Left ventricle myocardium superior (tissue), 1 donor: Measurements from ENCODE around the gene SMIM34. TPM values are rescaled to one million over a fixed set of nuclear protein-coding genes. Genes with fewer than 3 reads are reported as not detected.
"Not testable (repeated sequence)": the region's sequence is repeated elsewhere in the genome, so short reads cannot be mapped to it uniquely, and the experiment has no call there.

Experiments
- ATAC-seq: fragments of 200-7000 bp; cut with Tn5 transposase; one replicate; pipeline ENCODE4 v1.9.1; 2020; ENCODE audit warnings: mild to moderate bottlenecking, moderate library complexity
- DNase-seq: peaks from one replicate; pipeline ENCODE4 v3.0.0-alpha.2; 2020
- intact Hi-C: fragments of 100-400 bp; cut with micrococcal nuclease; formaldehyde crosslinking; loops from one replicate; pipeline ENCODE4 v1.11.0; 2022
- long read RNA-seq: library from polyadenylated mRNA; unstranded; transcript quantifications from one replicate; pipeline ENCODE4 v2.0.0, GENCODE V29; 2021
- total RNA-seq: library from RNA; stranded (reverse); fragmentation: NEBNext Ultra II Directional; extraction: Animal tissue kit (Norgen Biotek cat#: 25700); gene quantifications from one replicate; pipeline ENCODE4 v1.2.1, GENCODE V29; 2021
- donor health status: DM: no; HTN: yes; CAD: no; lungs with severe emphysema.

SMIM34 gene, protein sequence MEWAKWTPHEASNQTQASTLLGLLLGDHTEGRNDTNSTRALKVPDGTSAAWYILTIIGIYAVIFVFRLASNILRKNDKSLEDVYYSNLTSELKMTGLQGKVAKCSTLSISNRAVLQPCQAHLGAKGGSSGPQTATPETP
- not detected for total RNA-seq
- long read RNA-seq: 0 reads

DNA sequence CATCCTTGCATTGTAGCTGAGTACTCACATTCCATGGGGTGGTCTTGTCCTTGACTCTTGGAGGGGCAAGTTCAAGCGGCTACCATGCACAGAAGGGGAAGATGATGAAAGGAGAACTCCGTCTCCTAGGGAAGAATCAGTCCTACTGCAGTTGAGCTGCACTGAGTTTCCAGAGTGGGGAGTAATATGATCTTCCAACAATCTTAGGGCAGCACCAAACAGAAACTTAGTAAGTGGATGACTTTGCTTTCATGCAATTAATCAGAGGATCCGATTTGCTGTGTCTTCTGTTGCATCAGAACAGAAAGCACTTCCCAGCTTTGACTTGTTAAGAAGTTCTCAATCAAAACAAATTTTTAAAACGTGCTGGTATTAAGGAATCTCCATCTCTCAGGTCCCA, at the start of gene SMIM34:
TSS of gene SMIM34 (minus strand) at position 147 of the 400 bp plus-strand sequence. CDS start at position 35, 112 bp downstream.
- intact Hi-C loops, DNase-seq, ATAC-seq: not testable (repeated sequence)

- DNase-seq, intact Hi-C loops: not testable (repeated sequence)
- ATAC-seq: peak; percentile 61
Observed at GRCh38 chr21:34467333-34467732, 43.6 kb upstream of the SMIM34 start.

DNA sequence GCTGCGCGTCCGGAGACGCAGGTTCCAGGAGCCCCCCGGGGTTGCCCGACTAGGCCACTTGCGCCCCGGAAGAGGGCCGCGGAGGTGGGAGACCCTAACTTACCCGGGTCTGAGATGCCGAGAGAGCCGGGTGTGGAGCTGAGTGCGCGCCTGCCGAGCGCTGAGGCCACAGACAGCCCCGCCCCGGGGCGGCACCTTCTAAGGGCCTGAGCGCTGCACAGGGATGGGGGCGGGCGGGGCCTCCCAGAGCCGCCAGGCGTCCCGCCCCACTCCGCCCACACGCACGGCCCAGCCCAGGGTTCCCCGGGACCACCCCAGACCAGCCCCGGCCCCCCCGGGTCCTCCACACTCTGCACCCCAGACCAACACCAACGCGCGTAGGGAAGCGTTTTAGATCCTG, 35.7 kb upstream of the SMIM34 start:
- peak; percentile 94 for ATAC-seq
- intact Hi-C loops, DNase-seq: not testable (repeated sequence)

GRCh38 chr21:34458266-34458665, 34.5 kb upstream of the SMIM34 start:
- ATAC-seq, DNase-seq, intact Hi-C loops: not testable (repeated sequence)

DNA sequence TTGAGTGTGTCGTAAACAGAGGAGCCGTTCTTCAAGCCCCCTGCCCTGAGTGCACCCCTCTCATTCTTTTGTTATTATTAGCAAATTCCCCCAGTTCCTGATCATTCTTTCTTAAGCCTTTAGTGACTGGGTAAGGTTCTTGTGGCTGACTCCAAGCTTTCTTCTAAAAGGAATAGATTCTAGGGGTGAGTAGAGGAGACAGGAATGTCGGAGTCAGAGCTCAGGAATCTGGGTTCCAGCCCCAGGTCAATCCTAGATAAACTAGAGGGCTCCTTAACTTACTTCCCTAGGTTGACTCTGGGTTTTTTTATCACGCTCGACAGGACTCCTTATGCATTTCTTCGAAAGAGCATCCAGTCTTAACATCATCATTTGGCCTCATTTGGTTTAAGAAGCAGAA, 32.4 kb upstream of the SMIM34 start:
- intact Hi-C loops, ATAC-seq, DNase-seq: not testable (repeated sequence)

DNA sequence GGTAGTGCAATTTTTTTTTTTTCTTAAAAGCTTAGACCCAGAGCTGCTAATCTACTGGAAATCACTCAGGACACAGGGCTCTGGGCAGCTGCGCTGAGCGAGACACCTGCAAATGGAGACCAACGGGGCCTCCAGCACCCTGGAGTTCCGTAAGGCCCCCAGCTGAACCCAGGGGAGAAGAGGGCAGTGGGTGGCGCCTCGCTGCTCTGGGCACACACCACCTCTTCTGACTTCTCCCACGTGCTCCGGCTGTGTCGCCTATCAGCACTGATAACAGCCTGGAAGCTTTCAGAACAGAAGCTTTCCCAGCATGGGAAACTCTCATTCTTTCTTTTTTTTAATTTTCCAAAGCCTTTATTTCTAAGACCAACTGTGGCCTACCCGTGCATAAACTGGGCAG, 31.9 kb upstream of the SMIM34 start:
- peak; percentile 83 for ATAC-seq
- intact Hi-C loops, DNase-seq: not testable (repeated sequence)

DNA sequence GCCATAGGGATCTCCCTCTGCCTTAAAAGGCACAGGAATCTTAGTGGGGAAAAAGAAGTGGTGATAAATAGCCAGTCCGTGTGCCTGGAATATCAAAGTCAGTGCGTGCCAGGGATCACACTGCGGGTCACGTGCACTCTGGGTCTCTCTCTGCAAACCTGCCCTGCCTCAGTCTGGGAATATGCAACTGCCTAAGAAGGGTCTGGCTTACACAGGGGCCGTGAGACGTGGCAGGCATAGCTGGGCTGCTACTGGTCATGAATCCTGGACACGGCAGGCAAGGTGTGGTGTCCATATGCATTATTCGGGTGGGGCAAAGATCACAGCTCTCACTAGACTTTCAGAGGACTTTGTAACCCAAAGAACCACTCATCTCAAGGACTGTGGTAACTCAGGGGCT, 23.3 kb upstream of the SMIM34 start:
- peak; percentile 90 for ATAC-seq
- DNase-seq, intact Hi-C loops: not testable (repeated sequence)

GRCh38 chr21:34443486-34443885, 19.7 kb upstream of the SMIM34 start:
- intact Hi-C loops, DNase-seq: not testable (repeated sequence)
- ATAC-seq: peak; percentile 46

DNA sequence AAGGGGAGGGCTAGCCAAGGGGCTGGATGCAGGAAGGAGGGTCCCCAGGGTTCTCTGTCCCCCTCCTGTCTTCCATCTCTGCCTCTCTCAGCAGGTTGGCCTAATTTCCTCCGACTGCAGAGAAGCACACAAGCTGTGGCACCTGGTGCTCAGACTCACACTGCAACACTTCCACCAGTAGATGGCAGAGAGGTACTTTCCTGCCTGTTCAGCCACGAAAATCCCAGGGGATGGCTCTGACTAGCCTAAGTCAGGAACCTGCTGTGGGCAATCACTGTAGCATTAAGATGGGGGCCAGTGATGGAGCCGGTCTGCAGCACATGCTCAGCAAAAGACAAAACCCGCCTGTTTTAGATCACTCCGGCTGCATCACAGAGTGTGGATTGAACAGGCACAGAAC, 6.0 kb upstream of the SMIM34 start:
- DNase-seq, intact Hi-C loops: not testable (repeated sequence)
- ATAC-seq: peak; percentile 59

- DNase-seq, ATAC-seq, intact Hi-C loops: not testable (repeated sequence)
Observed at GRCh38 chr21:34428441-34428840, 4.7 kb upstream of the SMIM34 start.

GRCh38 chr21:34427339-34427738, 3.6 kb upstream of the SMIM34 start:
- ATAC-seq, intact Hi-C loops, DNase-seq: not testable (repeated sequence)

- DNase-seq, intact Hi-C loops, ATAC-seq: not testable (repeated sequence)
Observed at GRCh38 chr21:34417448-34418077, 6.2 kb downstream of the SMIM34 start.

DNA sequence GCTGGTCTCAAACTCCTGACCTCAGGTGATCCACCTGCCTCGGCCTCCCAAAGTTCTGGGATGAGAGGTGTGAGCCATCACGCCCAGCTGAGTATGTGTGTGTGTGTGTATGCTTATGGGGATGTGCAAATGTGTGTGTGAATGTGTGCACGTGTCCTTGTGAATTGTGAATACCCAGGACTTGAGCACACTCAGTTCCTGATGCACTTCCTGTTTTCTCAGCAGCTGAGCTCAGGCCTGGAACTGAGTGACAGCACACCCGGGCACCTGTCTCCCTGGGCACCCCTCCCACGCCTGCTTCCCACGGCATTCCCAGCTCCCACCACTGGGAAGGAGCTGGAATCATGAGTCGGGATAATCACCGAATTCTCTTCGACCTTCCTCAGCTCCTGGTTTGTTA, 16.5 kb downstream of the SMIM34 start:
- DNase-seq, ATAC-seq, intact Hi-C loops: not testable (repeated sequence)

DNA sequence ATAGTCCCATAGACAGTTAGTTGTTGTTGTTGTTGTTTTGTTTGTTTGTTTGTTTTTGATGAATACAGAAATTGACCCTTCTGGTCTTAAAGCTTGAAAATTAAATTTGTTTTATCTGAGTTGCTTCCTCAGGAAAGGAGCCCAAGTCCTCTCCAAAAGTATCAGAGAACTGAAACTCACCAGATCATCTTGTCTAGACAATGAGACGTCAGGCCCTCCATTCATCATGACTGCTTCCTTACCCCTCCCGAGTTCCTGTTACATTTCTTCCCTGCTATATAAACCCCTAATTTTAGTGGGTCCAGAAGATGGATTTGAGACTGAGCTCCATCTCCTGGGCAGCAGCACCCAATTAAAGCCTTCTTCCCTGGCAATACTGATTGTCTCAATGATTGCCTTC, 17.1 kb downstream of the SMIM34 start:
- DNase-seq, ATAC-seq, intact Hi-C loops: not testable (repeated sequence)

- intact Hi-C loops, DNase-seq, ATAC-seq: not testable (repeated sequence)
Observed at GRCh38 chr21:34406102-34406501, 17.6 kb downstream of the SMIM34 start.

GRCh38 chr21:34405686-34406085, 18.1 kb downstream of the SMIM34 start:
- ATAC-seq, DNase-seq, intact Hi-C loops: not testable (repeated sequence)

GRCh38 chr21:34404742-34405141, 19.0 kb downstream of the SMIM34 start:
- intact Hi-C loops, ATAC-seq, DNase-seq: not testable (repeated sequence)

DNA sequence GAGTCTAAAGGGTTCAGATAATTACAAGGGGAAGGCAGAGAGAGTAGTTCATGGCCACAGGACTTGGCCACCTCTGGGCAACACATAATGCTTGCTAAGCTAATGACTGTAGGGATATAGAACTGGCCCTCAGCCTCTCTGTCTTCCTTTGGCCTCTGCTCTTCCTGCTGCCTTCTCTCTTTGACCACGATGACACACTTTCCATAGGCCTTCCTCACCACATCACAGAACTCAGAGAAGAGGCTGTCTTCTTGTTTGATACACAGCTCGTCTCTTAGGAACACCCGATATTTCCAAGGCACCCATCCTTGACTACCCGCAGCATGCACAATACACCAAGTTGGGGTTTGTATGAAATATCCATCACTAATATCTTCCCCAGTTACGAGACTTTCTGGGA, 23.2 kb downstream of the SMIM34 start:
- DNase-seq, intact Hi-C loops, ATAC-seq: not testable (repeated sequence)

DNA sequence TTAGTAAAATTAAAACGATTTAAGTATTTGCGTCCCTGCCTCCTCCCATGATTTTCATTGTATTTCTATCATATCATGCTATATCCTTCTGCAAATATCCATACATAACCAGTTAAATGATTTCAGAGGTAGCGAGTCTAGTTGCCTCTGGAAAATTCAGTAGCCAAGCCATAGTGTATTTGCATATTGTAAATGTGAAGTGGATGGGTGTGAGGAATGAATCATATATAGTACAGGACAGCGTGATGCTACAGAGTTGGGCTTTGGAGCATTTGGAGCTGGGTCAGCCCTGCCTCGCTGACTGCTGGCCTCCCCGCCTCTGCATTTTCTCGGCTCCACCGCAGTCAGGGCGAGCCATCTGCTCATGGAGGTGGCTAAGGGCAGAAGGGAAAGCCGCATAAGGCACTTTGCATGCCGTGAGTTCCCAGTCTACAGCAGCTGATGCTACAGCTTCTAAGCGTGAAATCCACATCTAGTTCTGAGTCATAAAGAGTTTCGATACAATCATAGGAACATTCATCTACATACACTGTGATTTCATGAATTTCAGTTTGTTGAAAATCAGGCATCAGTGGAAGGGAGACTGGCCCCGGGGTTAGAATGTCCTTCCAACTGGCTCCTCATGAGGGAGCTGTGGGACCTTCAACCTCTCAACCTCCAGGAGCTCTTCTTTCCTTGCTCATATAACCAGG, 39.9 kb downstream of the SMIM34 start:
- ATAC-seq, intact Hi-C loops: not testable (repeated sequence)

DNA sequence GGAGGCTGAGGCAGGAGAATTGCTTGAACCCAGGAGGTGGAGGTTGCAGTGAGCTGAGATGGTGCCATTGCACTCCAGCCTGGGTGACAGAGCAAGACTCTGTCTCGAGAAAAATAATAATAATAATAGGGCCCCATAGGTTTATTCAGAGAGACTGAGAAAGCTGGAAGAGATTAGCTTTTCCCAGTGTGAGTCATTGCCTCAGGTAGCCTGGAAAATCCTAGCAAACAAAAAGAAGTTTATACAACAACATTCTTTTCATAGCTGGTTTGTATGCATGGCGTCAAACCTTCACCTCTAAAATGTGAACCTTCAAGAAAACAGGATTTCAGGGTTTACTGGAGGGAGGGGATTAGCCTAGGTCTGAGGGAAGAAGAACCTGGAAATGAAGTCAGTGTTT, 40.6 kb downstream of the SMIM34 start:
- ATAC-seq, intact Hi-C loops, DNase-seq: not testable (repeated sequence)

More for the DNA sequence above, 39.9 kb downstream of the SMIM34 start:
- DNase-seq: not testable (repeated sequence)
